ENCODE measurements around the gene NXT2.

DNA sequence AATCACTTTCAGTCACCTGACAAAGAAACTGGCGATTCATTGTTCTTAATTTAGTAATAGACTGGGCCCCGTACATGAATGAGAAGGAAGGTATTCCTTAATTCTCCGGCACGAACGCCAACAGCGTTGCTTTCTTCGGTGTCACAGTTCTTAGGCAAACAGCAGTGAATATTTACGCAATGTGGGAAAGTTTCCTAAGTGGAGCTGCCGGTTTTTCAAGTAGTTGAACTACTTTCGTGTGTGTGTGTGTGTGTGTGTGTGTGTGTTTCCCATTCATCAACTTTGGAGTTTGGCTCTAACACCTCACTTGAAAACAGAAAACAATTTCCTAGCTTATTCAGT is 651 bp downstream of the NXT2 start:
- TF ChIP-seq, protein P1, sequence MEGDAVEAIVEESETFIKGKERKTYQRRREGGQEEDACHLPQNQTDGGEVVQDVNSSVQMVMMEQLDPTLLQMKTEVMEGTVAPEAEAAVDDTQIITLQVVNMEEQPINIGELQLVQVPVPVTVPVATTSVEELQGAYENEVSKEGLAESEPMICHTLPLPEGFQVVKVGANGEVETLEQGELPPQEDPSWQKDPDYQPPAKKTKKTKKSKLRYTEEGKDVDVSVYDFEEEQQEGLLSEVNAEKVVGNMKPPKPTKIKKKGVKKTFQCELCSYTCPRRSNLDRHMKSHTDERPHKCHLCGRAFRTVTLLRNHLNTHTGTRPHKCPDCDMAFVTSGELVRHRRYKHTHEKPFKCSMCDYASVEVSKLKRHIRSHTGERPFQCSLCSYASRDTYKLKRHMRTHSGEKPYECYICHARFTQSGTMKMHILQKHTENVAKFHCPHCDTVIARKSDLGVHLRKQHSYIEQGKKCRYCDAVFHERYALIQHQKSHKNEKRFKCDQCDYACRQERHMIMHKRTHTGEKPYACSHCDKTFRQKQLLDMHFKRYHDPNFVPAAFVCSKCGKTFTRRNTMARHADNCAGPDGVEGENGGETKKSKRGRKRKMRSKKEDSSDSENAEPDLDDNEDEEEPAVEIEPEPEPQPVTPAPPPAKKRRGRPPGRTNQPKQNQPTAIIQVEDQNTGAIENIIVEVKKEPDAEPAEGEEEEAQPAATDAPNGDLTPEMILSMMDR (IDR thresholded peaks at IDR 0.05; ENCODE audit: low read depth, low read length), result no peak
- TF ChIP-seq POLR2A (IDR thresholded peaks at IDR 0.05; ENCODE audit: extremely low read depth, insufficient read length), result no peak
- TF ChIP-seq MYC (IDR thresholded peaks at IDR 0.05; ENCODE audit: low read depth, low read length), result no peak
- TF ChIP-seq, protein P2, sequence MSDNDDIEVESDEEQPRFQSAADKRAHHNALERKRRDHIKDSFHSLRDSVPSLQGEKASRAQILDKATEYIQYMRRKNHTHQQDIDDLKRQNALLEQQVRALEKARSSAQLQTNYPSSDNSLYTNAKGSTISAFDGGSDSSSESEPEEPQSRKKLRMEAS (IDR thresholded peaks at IDR 0.05; ENCODE audit: low read depth, low read length), result no peak
